Middle frontal gyrus (tissue), 1 donor: ENCODE results near the gene PACRG.

ENCODE experiments used
- DNase-seq: peaks from one replicate; pipeline ENCODE4 v3.0.0-alpha.2; 2015; ENCODE audit warnings: low spot score; ENCODE audit errors: extremely low spot score

Gene PACRG

GRCh38 chr6:163344411-163344810 lies 616.6 kb downstream of the PACRG start:
- no peak for DNase-seq

- DNase-seq = no peak
Observed at GRCh38 chr6:163345931-163346330, 618.2 kb downstream of the PACRG start.

GRCh38 chr6:163346497-163346961 lies 618.8 kb downstream of the PACRG start:
- no peak for DNase-seq

- DNase-seq = no peak
Observed at GRCh38 chr6:163347021-163347446, 619.3 kb downstream of the PACRG start.

- DNase-seq = peak; percentile 85
Observed at GRCh38 chr6:163348789-163349680, 621.3 kb downstream of the PACRG start.

GRCh38 chr6:163349696-163350095 lies 621.9 kb downstream of the PACRG start:
- no peak for DNase-seq

- DNase-seq = no peak
Observed at GRCh38 chr6:163351013-163351412, 623.2 kb downstream of the PACRG start.

- no peak for DNase-seq
Observed at GRCh38 chr6:163352011-163352685, 624.4 kb downstream of the PACRG start.

- DNase-seq = no peak
Observed at GRCh38 chr6:163352966-163353365, 625.2 kb downstream of the PACRG start.

GRCh38 chr6:163354085-163354484 lies 626.3 kb downstream of the PACRG start:
- DNase-seq = no peak

- no peak for DNase-seq
Observed at GRCh38 chr6:163354761-163355425, 627.1 kb downstream of the PACRG start.

- DNase-seq = no peak
Observed at GRCh38 chr6:163355426-163355991, 627.7 kb downstream of the PACRG start.

- DNase-seq = no peak
Observed at GRCh38 chr6:163356324-163356723, 628.5 kb downstream of the PACRG start.

- DNase-seq = no peak
Observed at GRCh38 chr6:163356743-163357142, 629.0 kb downstream of the PACRG start.

GRCh38 chr6:163364641-163365040 lies 636.9 kb downstream of the PACRG start:
- DNase-seq = no peak
